ENCODE results near the gene DNTTIP2. TPM values are rescaled to one million over a fixed set of nuclear protein-coding genes. Genes with fewer than 3 reads are reported as not detected.
"Not testable (repeated sequence)": the region's sequence is repeated elsewhere in the genome, so short reads cannot be mapped to it uniquely, and the experiment has no call there.

Gene DNTTIP2
- total RNA-seq, 1 experiment from 2014 or later: 50.3 TPM

DNA sequence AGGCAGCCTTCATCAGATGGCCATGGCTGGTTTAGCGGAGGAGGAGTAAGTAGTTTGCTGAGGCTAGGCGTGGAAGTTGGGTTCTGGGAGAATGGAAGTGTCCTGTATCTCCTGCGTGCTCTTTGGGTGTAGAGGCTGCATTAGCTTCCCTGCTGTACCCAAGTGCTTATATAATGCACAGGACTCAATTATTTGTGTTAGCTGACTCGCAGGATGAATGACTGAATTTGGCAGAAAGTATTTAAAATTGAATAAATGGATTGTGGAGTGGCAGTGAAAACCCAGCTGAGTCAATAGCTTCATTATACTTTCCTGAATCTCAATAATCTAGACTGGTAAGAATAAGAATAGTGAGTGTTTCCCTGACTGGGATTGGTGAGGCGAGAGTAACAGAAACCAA lies 13.8 kb downstream of the DNTTIP2 start:
- peaks cover 6% of the 10 kb centered on the region for H3K36me3 ChIP-seq (ENCODE audit: control insufficient read depth, insufficient read depth, low read length)
- in situ Hi-C loops (cut with HindIII; ENCODE audit: low pct_unique_long_range_greater_than_20kb, low sequenced_read_pairs): no loop called here
- DNase-seq (ENCODE audit: low read depth, low spot score) (no peak), ATAC-seq (no peak)
- CTCF ChIA-PET: no interaction called here
- no peaks in the 10 kb centered on the region for H3K4me1 ChIP-seq (ENCODE audit: control insufficient read depth, insufficient read depth, low read length)
- POLR2A ChIA-PET: no interaction called here
- TF ChIP-seq, protein P1, sequence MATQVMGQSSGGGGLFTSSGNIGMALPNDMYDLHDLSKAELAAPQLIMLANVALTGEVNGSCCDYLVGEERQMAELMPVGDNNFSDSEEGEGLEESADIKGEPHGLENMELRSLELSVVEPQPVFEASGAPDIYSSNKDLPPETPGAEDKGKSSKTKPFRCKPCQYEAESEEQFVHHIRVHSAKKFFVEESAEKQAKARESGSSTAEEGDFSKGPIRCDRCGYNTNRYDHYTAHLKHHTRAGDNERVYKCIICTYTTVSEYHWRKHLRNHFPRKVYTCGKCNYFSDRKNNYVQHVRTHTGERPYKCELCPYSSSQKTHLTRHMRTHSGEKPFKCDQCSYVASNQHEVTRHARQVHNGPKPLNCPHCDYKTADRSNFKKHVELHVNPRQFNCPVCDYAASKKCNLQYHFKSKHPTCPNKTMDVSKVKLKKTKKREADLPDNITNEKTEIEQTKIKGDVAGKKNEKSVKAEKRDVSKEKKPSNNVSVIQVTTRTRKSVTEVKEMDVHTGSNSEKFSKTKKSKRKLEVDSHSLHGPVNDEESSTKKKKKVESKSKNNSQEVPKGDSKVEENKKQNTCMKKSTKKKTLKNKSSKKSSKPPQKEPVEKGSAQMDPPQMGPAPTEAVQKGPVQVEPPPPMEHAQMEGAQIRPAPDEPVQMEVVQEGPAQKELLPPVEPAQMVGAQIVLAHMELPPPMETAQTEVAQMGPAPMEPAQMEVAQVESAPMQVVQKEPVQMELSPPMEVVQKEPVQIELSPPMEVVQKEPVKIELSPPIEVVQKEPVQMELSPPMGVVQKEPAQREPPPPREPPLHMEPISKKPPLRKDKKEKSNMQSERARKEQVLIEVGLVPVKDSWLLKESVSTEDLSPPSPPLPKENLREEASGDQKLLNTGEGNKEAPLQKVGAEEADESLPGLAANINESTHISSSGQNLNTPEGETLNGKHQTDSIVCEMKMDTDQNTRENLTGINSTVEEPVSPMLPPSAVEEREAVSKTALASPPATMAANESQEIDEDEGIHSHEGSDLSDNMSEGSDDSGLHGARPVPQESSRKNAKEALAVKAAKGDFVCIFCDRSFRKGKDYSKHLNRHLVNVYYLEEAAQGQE (IDR thresholded peaks at IDR 0.05; ENCODE audit: insufficient read depth in 1 of 2, low read depth in 2 of 2, low read length in 1 of 2): no peak
- TF ChIP-seq TCF7L2 (IDR thresholded peaks at IDR 0.05; ENCODE audit: low read depth, low read length) (no peak), POLR2AphosphoS5 (IDR thresholded peaks at IDR 0.05; ENCODE audit: low read depth, low read length) (no peak), SIN3A (IDR thresholded peaks at IDR 0.05; ENCODE audit: borderline replicate concordance, insufficient read depth, low read depth, low read length) (no peak)
- TF ChIP-seq, protein P2, sequence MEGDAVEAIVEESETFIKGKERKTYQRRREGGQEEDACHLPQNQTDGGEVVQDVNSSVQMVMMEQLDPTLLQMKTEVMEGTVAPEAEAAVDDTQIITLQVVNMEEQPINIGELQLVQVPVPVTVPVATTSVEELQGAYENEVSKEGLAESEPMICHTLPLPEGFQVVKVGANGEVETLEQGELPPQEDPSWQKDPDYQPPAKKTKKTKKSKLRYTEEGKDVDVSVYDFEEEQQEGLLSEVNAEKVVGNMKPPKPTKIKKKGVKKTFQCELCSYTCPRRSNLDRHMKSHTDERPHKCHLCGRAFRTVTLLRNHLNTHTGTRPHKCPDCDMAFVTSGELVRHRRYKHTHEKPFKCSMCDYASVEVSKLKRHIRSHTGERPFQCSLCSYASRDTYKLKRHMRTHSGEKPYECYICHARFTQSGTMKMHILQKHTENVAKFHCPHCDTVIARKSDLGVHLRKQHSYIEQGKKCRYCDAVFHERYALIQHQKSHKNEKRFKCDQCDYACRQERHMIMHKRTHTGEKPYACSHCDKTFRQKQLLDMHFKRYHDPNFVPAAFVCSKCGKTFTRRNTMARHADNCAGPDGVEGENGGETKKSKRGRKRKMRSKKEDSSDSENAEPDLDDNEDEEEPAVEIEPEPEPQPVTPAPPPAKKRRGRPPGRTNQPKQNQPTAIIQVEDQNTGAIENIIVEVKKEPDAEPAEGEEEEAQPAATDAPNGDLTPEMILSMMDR (IDR thresholded peaks at IDR 0.05): no peak
- H3K9me3 ChIP-seq (ENCODE audit: control insufficient read depth, insufficient read depth, low read depth, low read length): no peaks in the 10 kb centered on the region
- no peak overlapping the region for H3K4me3 ChIP-seq (ENCODE audit: low read depth in 2 of 2, low read length in 2 of 2)
- BruUV-seq (replicated peaks): no TSS peak
- no peak overlapping the region for H3K27ac ChIP-seq (ENCODE audit: low read length)
- H3K27me3 ChIP-seq (ENCODE audit: control insufficient read depth, insufficient read depth, low read length): no peaks in the 10 kb centered on the region
- intact Hi-C loops (cut with micrococcal nuclease; ENCODE audit: unreplicated experiment): no loop called here

DNA sequence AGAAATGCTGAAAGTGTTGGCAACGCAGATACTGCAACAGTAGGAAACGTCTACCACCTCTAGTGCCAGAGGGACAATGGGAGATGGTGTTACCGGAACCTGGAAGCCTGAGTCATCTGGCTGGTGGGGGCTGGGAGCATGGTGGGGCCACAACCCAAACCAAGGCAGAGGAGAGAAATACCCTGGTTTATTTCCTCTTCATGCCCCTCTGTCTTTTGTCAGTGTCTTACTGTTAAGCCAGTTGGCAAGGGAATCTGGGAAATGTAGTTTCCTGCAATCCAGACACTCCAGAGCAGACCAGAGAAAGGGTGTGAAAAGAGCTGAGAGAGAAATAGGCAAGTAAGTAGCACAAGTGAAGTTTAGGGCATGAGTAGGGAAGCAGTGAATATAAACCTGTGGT lies 14.8 kb downstream of the DNTTIP2 start:
- in situ Hi-C loops (cut with HindIII; ENCODE audit: low pct_unique_long_range_greater_than_20kb, low sequenced_read_pairs): no loop called here
- ChIA-PET POLR2A (no interaction called here), CTCF (no interaction called here)
- no peaks in the 10 kb centered on the region for H3K9me3 ChIP-seq (ENCODE audit: control insufficient read depth, insufficient read depth, low read depth, low read length)
- intact Hi-C loops (cut with micrococcal nuclease; ENCODE audit: unreplicated experiment): no loop called here
- no peak overlapping the region for H3K27ac ChIP-seq (ENCODE audit: low read length)
- ATAC-seq (0 out of 2 replicates have a peak, but pooled peaks have one; percentile 45), DNase-seq (ENCODE audit: low read depth, low spot score) (no peak)
- no peaks in the 10 kb centered on the region for H3K27me3 ChIP-seq (ENCODE audit: control insufficient read depth, insufficient read depth, low read length)
- BruUV-seq (replicated peaks): no TSS peak
- no peak for TF ChIP-seq POLR2AphosphoS5 (IDR thresholded peaks at IDR 0.05; ENCODE audit: low read depth, low read length)
- TF ChIP-seq, protein P1 (IDR thresholded peaks at IDR 0.05; ENCODE audit: insufficient read depth in 1 of 2, low read depth in 2 of 2, low read length in 1 of 2): no peak
- TF ChIP-seq, protein P2 (IDR thresholded peaks at IDR 0.05): no peak
- TF ChIP-seq SIN3A (IDR thresholded peaks at IDR 0.05; ENCODE audit: borderline replicate concordance, insufficient read depth, low read depth, low read length): no peak
- no peak for TF ChIP-seq TCF7L2 (IDR thresholded peaks at IDR 0.05; ENCODE audit: low read depth, low read length)
- H3K36me3 ChIP-seq (ENCODE audit: control insufficient read depth, insufficient read depth, low read length): no peaks in the 10 kb centered on the region
- no peak overlapping the region for H3K4me3 ChIP-seq (ENCODE audit: low read depth in 2 of 2, low read length in 2 of 2)
- no peaks in the 10 kb centered on the region for H3K4me1 ChIP-seq (ENCODE audit: control insufficient read depth, insufficient read depth, low read length)

DNA sequence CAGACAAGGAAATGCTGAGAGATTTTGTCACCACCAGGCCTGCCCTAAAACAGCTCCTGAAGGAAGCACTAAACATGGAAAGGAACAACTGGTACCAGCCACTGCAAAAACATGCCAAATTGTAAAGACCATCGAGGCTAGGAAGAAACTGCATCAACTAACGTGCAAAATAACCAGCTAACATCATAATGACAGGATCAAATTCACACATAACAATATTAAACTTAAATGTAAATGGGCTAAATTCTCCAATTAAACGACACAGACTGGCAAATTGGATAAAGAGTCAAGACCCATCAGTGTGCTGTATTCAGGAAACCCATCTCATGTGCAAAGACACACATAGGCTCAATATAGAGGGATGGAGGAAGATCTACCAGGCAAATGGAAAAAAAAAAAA lies 21.4 kb downstream of the DNTTIP2 start:
- CTCF ChIA-PET; H3K4me1 ChIP-seq (ENCODE audit: control insufficient read depth, insufficient read depth, low read length); H3K9me3 ChIP-seq (ENCODE audit: control insufficient read depth, insufficient read depth, low read depth, low read length); H3K27ac ChIP-seq (ENCODE audit: low read length); H3K4me3 ChIP-seq (ENCODE audit: low read depth in 2 of 2, low read length in 2 of 2); BruUV-seq (replicated peaks); DNase-seq (ENCODE audit: low read depth, low spot score); H3K36me3 ChIP-seq (ENCODE audit: control insufficient read depth, insufficient read depth, low read length); H3K27me3 ChIP-seq (ENCODE audit: control insufficient read depth, insufficient read depth, low read length); ATAC-seq; in situ Hi-C loops (cut with HindIII; ENCODE audit: low pct_unique_long_range_greater_than_20kb, low sequenced_read_pairs); POLR2A ChIA-PET: not testable (repeated sequence)
- intact Hi-C loops (cut with micrococcal nuclease; ENCODE audit: unreplicated experiment): loop anchor here (10.0 kb wide), 1 partner anchor 553 kb away; no protein-coding TSS in a partner anchor

DNA sequence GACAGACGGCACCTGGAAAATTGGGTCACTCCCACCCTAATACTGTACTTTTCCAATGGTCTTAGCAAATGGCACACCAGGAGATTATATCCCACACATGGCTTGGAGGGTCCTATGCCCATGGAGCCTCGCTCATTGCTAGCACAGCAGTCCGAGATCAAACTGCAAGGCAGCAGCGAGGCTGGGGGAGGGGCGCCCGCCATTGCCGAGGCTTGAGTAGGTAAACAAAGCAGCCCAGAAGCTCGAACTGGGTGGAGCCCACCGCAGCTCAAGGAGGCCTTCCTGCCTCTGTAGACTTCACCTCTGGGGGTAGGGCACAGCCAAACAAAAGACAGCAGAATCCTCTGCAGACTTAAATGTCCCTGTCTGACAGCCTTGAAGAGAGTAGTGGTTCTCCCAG lies 23.0 kb downstream of the DNTTIP2 start:
- H3K4me3 ChIP-seq (ENCODE audit: low read depth in 2 of 2, low read length in 2 of 2); POLR2A ChIA-PET; ATAC-seq; H3K27ac ChIP-seq (ENCODE audit: low read length); BruUV-seq (replicated peaks); H3K4me1 ChIP-seq (ENCODE audit: control insufficient read depth, insufficient read depth, low read length); H3K27me3 ChIP-seq (ENCODE audit: control insufficient read depth, insufficient read depth, low read length); H3K9me3 ChIP-seq (ENCODE audit: control insufficient read depth, insufficient read depth, low read depth, low read length); in situ Hi-C loops (cut with HindIII; ENCODE audit: low pct_unique_long_range_greater_than_20kb, low sequenced_read_pairs); H3K36me3 ChIP-seq (ENCODE audit: control insufficient read depth, insufficient read depth, low read length); DNase-seq (ENCODE audit: low read depth, low spot score); CTCF ChIA-PET: not testable (repeated sequence)
- intact Hi-C loops (cut with micrococcal nuclease; ENCODE audit: unreplicated experiment): loop anchor here (10.0 kb wide), 1 partner anchor 551 kb away; no protein-coding TSS in a partner anchor
